ENCODE data around the gene PRKCQ.
"Not testable (repeated sequence)": the region's sequence is repeated elsewhere in the genome, so short reads cannot be mapped to it uniquely, and the experiment has no call there.

The PRKCQ gene

DNA sequence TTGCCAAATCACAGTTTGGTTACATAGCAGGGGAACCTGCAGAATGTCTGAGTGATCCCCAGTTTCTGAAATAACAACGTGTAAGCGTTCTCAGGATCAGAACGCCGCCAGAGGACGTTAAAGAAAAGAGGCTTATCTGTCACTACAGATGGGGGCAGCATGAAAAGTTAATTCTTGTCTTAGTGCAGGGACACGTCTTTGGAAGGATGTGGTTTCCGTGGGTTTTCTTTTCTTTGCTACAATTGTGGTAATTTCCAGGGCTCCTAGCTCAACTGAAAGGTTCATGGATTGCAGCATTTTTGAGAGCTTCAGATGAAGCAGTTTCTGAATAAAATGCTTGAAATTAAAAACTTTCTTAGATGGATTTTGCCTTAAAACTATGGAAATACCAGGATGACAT is 106.6 kb downstream of the PRKCQ start:
- H3K36me3 Mint-ChIP-seq (ENCODE audit: low read depth), result peaks cover 15% of the 10 kb centered on the region
- no peaks in the 10 kb centered on the region for H3K27me3 Mint-ChIP-seq (ENCODE audit: low read depth)
- H3K9me3 Mint-ChIP-seq, result no peaks in the 10 kb centered on the region
- peaks cover 4% of the 10 kb centered on the region for H3K4me1 Mint-ChIP-seq
- TF ChIP-seq CTCF (IDR thresholded peaks at IDR 0.05; ENCODE audit: unreplicated experiment in 3 of 3), result no peak
- H3K27ac Mint-ChIP-seq, result peak overlapping the region; percentile 45 to 92 (median 70)
- no peak overlapping the region for H3K4me3 Mint-ChIP-seq

GRCh38 chr10:6472710-6473005 is 107.4 kb downstream of the PRKCQ start:
- not testable (repeated sequence) for H3K4me3 Mint-ChIP-seq; H3K36me3 Mint-ChIP-seq (ENCODE audit: low read depth); H3K27me3 Mint-ChIP-seq (ENCODE audit: low read depth); H3K9me3 Mint-ChIP-seq
- Mint-ChIP-seq H3K27ac (peak overlapping the region; percentile 45 to 92 (median 70)), H3K4me1 (peaks cover 11% of the 10 kb centered on the region)

DNA sequence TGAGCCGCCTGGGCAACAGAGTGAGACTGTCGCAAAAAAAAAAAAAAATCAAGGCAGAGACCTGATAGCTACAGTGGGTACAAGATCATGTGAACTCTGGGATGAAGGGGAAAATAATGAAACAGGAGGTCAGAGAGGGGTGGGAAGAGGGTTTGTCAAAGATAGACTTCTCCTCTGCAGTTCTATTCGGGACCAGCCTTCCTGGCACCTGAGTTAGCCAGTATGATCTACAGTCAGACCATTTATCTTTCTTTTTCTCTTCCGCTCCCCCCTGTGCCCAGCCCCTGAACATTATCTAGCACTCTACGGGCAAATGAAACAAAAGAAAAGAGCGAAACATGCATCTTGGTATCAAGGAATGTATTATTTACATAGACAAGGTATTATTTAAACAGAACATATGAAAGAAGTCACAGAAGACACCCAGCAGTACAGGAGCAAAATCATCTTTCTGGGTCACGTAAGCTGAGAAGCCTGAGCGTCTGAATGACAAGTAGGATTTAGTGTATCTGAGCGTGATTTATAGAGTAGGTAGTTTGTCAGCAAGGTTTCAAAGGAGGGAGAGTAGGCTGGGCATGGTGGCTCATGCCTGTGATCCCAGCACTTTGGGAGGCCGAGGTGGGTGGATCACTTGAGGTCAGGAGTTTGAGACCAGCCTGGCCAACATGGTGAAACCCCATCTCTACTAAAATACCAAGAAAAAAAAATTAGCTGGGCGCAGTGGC is 109.0 kb downstream of the PRKCQ start:
- H3K4me1 Mint-ChIP-seq, result peaks cover 27% of the 10 kb centered on the region
- peak overlapping the region in 2 of 3 experiments; percentile 20 to 98 for H3K27ac Mint-ChIP-seq
- H3K9me3 Mint-ChIP-seq, result no peaks in the 10 kb centered on the region
- no peaks in the 10 kb centered on the region for H3K27me3 Mint-ChIP-seq (ENCODE audit: low read depth)
- no peak for TF ChIP-seq CTCF (IDR thresholded peaks at IDR 0.05; ENCODE audit: unreplicated experiment in 3 of 3)
- H3K36me3 Mint-ChIP-seq (ENCODE audit: low read depth), result peaks cover 9% of the 10 kb centered on the region
- no peak overlapping the region for H3K4me3 Mint-ChIP-seq

DNA sequence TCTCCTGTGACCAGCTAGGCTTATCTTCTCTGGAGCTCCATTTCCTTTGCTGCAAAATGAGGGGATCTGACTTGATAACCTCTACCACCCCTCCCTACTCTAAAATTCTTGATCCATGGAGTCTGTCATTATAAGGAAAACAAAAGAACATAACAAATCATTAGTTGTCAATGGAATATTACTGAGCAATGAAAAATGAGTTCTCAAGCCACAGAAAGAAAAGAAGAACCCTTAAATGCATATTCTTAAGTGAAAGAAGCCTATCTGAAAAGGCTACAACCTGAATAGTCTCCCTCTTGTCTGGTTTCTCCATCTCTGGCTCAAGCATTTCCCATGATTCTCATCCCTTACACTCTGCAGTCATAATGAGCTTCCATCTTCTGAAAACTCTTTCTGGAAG is 110.4 kb downstream of the PRKCQ start:
- Mint-ChIP-seq H3K4me1 (peaks cover 33% of the 10 kb centered on the region), H3K27me3 (ENCODE audit: low read depth) (no peaks in the 10 kb centered on the region), H3K36me3 (ENCODE audit: low read depth) (peaks cover 9% of the 10 kb centered on the region), H3K27ac (peak overlapping the region in 2 of 3 experiments; percentile 4 to 98), H3K4me3 (no peak overlapping the region), H3K9me3 (no peaks in the 10 kb centered on the region)
- TF ChIP-seq CTCF (IDR thresholded peaks at IDR 0.05; ENCODE audit: unreplicated experiment in 3 of 3), result no peak

DNA sequence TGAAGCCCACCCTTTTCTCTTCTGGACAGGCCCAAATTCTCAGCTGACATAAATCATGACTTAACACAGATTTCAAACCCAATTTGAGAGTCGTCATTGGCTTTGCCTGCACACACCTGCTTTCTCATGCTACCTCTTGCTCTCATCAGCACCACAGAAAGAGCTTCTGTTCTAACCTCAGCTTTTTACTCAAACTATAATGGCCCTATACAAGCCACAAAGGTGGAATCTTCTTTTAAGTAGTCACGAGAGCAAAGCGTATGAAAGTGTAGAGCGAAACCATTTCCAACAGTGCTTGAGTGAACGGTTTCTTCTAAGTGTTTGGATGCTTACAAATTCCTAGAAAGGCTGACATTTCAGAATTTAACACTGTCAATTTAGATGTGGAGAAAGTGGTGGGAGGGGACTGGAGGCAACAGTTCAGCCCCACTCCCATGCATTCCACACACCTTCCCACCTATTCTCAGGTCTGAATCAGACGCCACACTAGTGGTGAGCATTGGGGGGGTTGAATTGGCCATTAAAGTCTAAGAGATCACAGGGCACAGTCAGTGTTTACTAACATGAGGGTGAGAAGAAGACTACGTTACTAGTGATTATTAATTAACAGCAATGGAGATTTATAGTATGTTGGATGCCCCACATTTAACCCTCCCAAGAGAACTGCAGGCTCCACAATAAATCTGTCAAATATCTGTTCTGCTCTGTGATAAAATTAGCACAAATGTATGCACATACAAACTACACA is 114.0 kb downstream of the PRKCQ start:
- TF ChIP-seq CTCF (IDR thresholded peaks at IDR 0.05; ENCODE audit: unreplicated experiment in 3 of 3), result no peak
- peaks cover under 1% of the 10 kb centered on the region for H3K9me3 Mint-ChIP-seq
- H3K4me3 Mint-ChIP-seq, result peak overlapping the region in 2 of 3 experiments; percentile 6 to 40
- peaks cover 20% of the 10 kb centered on the region for H3K36me3 Mint-ChIP-seq (ENCODE audit: low read depth)
- H3K4me1 Mint-ChIP-seq, result peaks cover 29% of the 10 kb centered on the region
- peak overlapping the region; percentile 70 to 98 (median 85) for H3K27ac Mint-ChIP-seq
- H3K27me3 Mint-ChIP-seq (ENCODE audit: low read depth), result no peaks in the 10 kb centered on the region

- Mint-ChIP-seq H3K27ac (peak overlapping the region; percentile 70 to 98 (median 85)), H3K27me3 (ENCODE audit: low read depth) (no peaks in the 10 kb centered on the region), H3K4me3 (peak overlapping the region in 2 of 3 experiments; percentile 7 to 40), H3K36me3 (ENCODE audit: low read depth) (peaks cover 25% of the 10 kb centered on the region), H3K4me1 (peaks cover 29% of the 10 kb centered on the region), H3K9me3 (peaks cover 5% of the 10 kb centered on the region)
- TF ChIP-seq CTCF (IDR thresholded peaks at IDR 0.05; ENCODE audit: unreplicated experiment in 3 of 3), result no peak
These were observed 114.6 kb downstream of the PRKCQ start for GRCh38 chr10:6465437-6465836.
